Neural crest cell (in vitro differentiated cells): ENCODE results near the gene LGALS16. TPM values are rescaled to one million over a fixed set of nuclear protein-coding genes. Genes with fewer than 3 reads are reported as not detected.
"Not testable (repeated sequence)": the region's sequence is repeated elsewhere in the genome, so short reads cannot be mapped to it uniquely, and the experiment has no call there.

Experiments used
- DNase-seq: peaks from one replicate; pipeline ENCODE4 v3.0.0; 2021; ENCODE audit warnings: low read depth, mixed read lengths, low spot score
- H3K27ac Mint-ChIP-seq: one replicate; pipeline ENCODE4 v1.8.0; 2021; ENCODE audit warnings: mild to moderate bottlenecking, mixed read lengths; ENCODE audit not compliant: unreplicated experiment
- H3K27me3 Mint-ChIP-seq: 2 replicates; pipeline ENCODE4 v1.8.0; 2021; ENCODE audit warnings: low read depth, mild to moderate bottlenecking, mixed read lengths
- H3K36me3 Mint-ChIP-seq: 2 replicates; pipeline ENCODE4 v1.8.0; 2021; ENCODE audit warnings: low read depth, mild to moderate bottlenecking, mixed read lengths
- H3K4me1 Mint-ChIP-seq: 2 replicates; pipeline ENCODE4 v1.8.0; 2021; ENCODE audit warnings: mixed read lengths
- H3K4me3 Mint-ChIP-seq: one replicate; pipeline ENCODE4 v1.8.0; 2021; ENCODE audit warnings: mild to moderate bottlenecking, mixed read lengths
- H3K9me3 Mint-ChIP-seq: 2 replicates; pipeline ENCODE4 v1.8.0; 2021; ENCODE audit warnings: mixed read lengths
- CTCF ChIP-seq: fragments of 200-600 bp; sonication (generic); conservative IDR thresholded peaks from 2 replicates; pipeline ENCODE4 v1.5.0; 2021; ENCODE audit warnings: antibody characterized with exemption, mild to moderate bottlenecking
- total RNA-seq: library from RNA; stranded (reverse); gene quantifications from 2 replicates; pipeline ENCODE4 v1.2.1, GENCODE V29; 2021

The LGALS16 gene
- total RNA-seq, 1 donor from 2014 or later: not detected

GRCh38 chr19:39686739-39687138 is 31.0 kb downstream of the LGALS16 start:
- Mint-ChIP-seq H3K36me3 (no peaks in the 10 kb centered on the region), H3K9me3 (no peaks in the 10 kb centered on the region), H3K27ac (no peak overlapping the region), H3K4me1 (no peaks in the 10 kb centered on the region), H3K4me3 (no peak overlapping the region), H3K27me3 (peaks cover 38% of the 10 kb centered on the region)
- no peak for TF ChIP-seq CTCF
- DNase-seq: no peak

- not testable (repeated sequence) for H3K36me3 Mint-ChIP-seq, H3K4me1 Mint-ChIP-seq, H3K27ac Mint-ChIP-seq, H3K9me3 Mint-ChIP-seq, DNase-seq, H3K4me3 Mint-ChIP-seq
- H3K27me3 Mint-ChIP-seq: peaks cover 49% of the 10 kb centered on the region
Observed at GRCh38 chr19:39688637-39689036, 32.9 kb downstream of the LGALS16 start.

GRCh38 chr19:39692166-39692565 is 36.5 kb downstream of the LGALS16 start:
- Mint-ChIP-seq H3K4me1 (no peaks in the 10 kb centered on the region), H3K27me3 (peaks cover 71% of the 10 kb centered on the region), H3K4me3 (no peak overlapping the region), H3K9me3 (no peaks in the 10 kb centered on the region), H3K27ac (no peak overlapping the region), H3K36me3 (no peaks in the 10 kb centered on the region)
- no peak for TF ChIP-seq CTCF
- no peak for DNase-seq

GRCh38 chr19:39692822-39693221 is 37.1 kb downstream of the LGALS16 start:
- H3K4me1 Mint-ChIP-seq: no peaks in the 10 kb centered on the region
- H3K36me3 Mint-ChIP-seq: no peaks in the 10 kb centered on the region
- DNase-seq: no peak
- no peak overlapping the region for H3K27ac Mint-ChIP-seq
- no peak for TF ChIP-seq CTCF
- H3K4me3 Mint-ChIP-seq: no peak overlapping the region
- no peaks in the 10 kb centered on the region for H3K9me3 Mint-ChIP-seq
- peaks cover 77% of the 10 kb centered on the region for H3K27me3 Mint-ChIP-seq

GRCh38 chr19:39695759-39696158 is 40.0 kb downstream of the LGALS16 start:
- no peak for TF ChIP-seq CTCF
- no peak for DNase-seq
- H3K27ac Mint-ChIP-seq: no peak overlapping the region
- no peaks in the 10 kb centered on the region for H3K4me1 Mint-ChIP-seq
- H3K27me3 Mint-ChIP-seq: peaks cover 88% of the 10 kb centered on the region
- H3K4me3 Mint-ChIP-seq: no peak overlapping the region
- no peaks in the 10 kb centered on the region for H3K36me3 Mint-ChIP-seq
- H3K9me3 Mint-ChIP-seq: no peaks in the 10 kb centered on the region

- DNase-seq: no peak
- Mint-ChIP-seq H3K9me3 (no peaks in the 10 kb centered on the region), H3K4me1 (no peaks in the 10 kb centered on the region), H3K4me3 (no peak overlapping the region), H3K27me3 (peaks cover 90% of the 10 kb centered on the region), H3K36me3 (no peaks in the 10 kb centered on the region), H3K27ac (no peak overlapping the region)
- no peak for TF ChIP-seq CTCF
Observed at GRCh38 chr19:39696387-39696786, 40.7 kb downstream of the LGALS16 start.
